IMR-90 (cell line): ENCODE data around the gene INO80B. TPM values are rescaled to one million over a fixed set of nuclear protein-coding genes. Genes with fewer than 3 reads are reported as not detected.

Source experiments
- ATAC-seq: fragments of 200-7000 bp; cut with Tn5 transposase; 2 replicates; pipeline ENCODE4 v1.9.1; 2020; ENCODE audit warnings: low read depth, mild to moderate bottlenecking, moderate library complexity
- BruUV-seq: library from RNA; stranded (reverse); fragments of 400-500 nt; replicated peaks from 2 replicates; lab custom pipeline; 2021; lab: Mats Ljungman, UMichigan
- CTCF ChIA-PET: fragments of 300-600 bp; formaldehyde crosslinking; extraction: SDS; loops from one replicate; lab custom pipeline; 2021; ENCODE audit warnings: antibody characterized with exemption; lab: Yijun Ruan, JAX
- POLR2A ChIA-PET: fragments of 300-600 bp; sonication (Branson Sonifier 250); formaldehyde crosslinking; loops from one replicate; lab custom pipeline; 2022; ENCODE audit warnings: antibody characterized with exemption; ENCODE audit not compliant: unreplicated experiment; lab: Charles Lee
- DNase-seq: peaks from one replicate; pipeline ENCODE4 v3.0.0; 2013
- H2AFZ ChIP-seq: replicated peaks from 2 replicates; pipeline ENCODE3; 2013; ENCODE audit warnings: low read length, mild to moderate bottlenecking; ENCODE audit not compliant: poor library complexity
- H2AK5ac ChIP-seq: 2 replicates; pipeline ENCODE4 v1.6.1; 2013; ENCODE audit warnings: low read depth, low read length, inconsistent platforms
- H2AK9ac ChIP-seq: replicated peaks from 2 replicates; pipeline ENCODE3; 2013; ENCODE audit warnings: mild to moderate bottlenecking, low read depth, low read length, moderate library complexity; ENCODE audit not compliant: poor library complexity
- H2BK120ac ChIP-seq: 2 replicates; pipeline ENCODE4 v1.6.1; 2013; ENCODE audit warnings: low read depth, low read length, inconsistent platforms
- H2BK15ac ChIP-seq: 3 replicates; pipeline ENCODE4 v1.6.1; 2013; ENCODE audit warnings: low read depth, low read length, inconsistent platforms
- H2BK20ac ChIP-seq: 2 replicates; pipeline ENCODE4 v1.6.1; 2013; ENCODE audit warnings: low read depth, mild to moderate bottlenecking, inconsistent platforms, low read length, moderate library complexity
- H2BK5ac ChIP-seq: 2 replicates; pipeline ENCODE4 v1.6.1; 2013; ENCODE audit warnings: mild to moderate bottlenecking, low read depth, low read length, inconsistent platforms; ENCODE audit not compliant: poor library complexity, severe bottlenecking
- H3K14ac ChIP-seq: replicated peaks from 2 replicates; pipeline ENCODE4 v1.6.1; 2013; ENCODE audit warnings: low read depth, low read length, inconsistent platforms
- H3K18ac ChIP-seq: 2 replicates; pipeline ENCODE4 v1.6.1; 2013; ENCODE audit warnings: low read depth, low read length, control low read depth
- H3K23ac ChIP-seq: 2 replicates; pipeline ENCODE4 v1.6.1; 2013; ENCODE audit warnings: low read depth, low read length, inconsistent platforms
- H3K27ac ChIP-seq: 2 replicates; pipeline ENCODE4 v1.5.1; 2013; ENCODE audit warnings: mild to moderate bottlenecking, control low read depth, low read length; ENCODE audit not compliant: insufficient read depth
- H3K27me3 ChIP-seq: 2 replicates; pipeline ENCODE4 v1.6.1; 2013; ENCODE audit warnings: low read length; ENCODE audit not compliant: control insufficient read depth, insufficient read depth
- H3K36me3 ChIP-seq: 2 replicates; pipeline ENCODE4 v1.6.1; 2013; ENCODE audit warnings: low read length, mixed read lengths; ENCODE audit not compliant: control insufficient read depth, insufficient read depth
- H3K4ac ChIP-seq: 2 replicates; pipeline ENCODE4 v1.6.1; 2013; ENCODE audit warnings: low read depth, low read length, inconsistent platforms
- H3K4me1 ChIP-seq: 2 replicates; pipeline ENCODE4 v1.6.1; 2013; ENCODE audit warnings: low read length, mixed read lengths; ENCODE audit not compliant: control insufficient read depth, insufficient read depth
- H3K4me2 ChIP-seq: 2 replicates; pipeline ENCODE4 v1.6.1; 2013; ENCODE audit warnings: low read depth, mild to moderate bottlenecking, control low read depth, low read length, moderate library complexity
- H3K4me3 ChIP-seq: 2 replicates; pipeline ENCODE4 v1.5.1; 2013; ENCODE audit warnings: low read depth, mild to moderate bottlenecking, control low read depth, low read length, moderate library complexity; ENCODE audit not compliant: insufficient read depth
- H3K56ac ChIP-seq: 2 replicates; pipeline ENCODE4 v1.6.1; 2013; ENCODE audit warnings: low read length, inconsistent platforms; ENCODE audit not compliant: insufficient read depth; ENCODE audit errors: extremely low read depth
- H3K79me1 ChIP-seq, 2 experiments: 2 replicates each; pipeline ENCODE4 v1.6.1; 2013; ENCODE audit warnings: low read length in 2 of 2, inconsistent platforms in 1 of 2, low read depth in 1 of 2
- H3K9ac ChIP-seq: 2 replicates; pipeline ENCODE4 v1.6.1; 2013; ENCODE audit warnings: low read depth, low read length, control low read depth
- H3K9me1 ChIP-seq: 2 replicates; pipeline ENCODE4 v1.6.1; 2013; ENCODE audit warnings: low read length, inconsistent platforms; ENCODE audit not compliant: insufficient read depth
- H3K9me3 ChIP-seq: 2 replicates; pipeline ENCODE4 v1.6.1; 2013; ENCODE audit warnings: low read length; ENCODE audit not compliant: control insufficient read depth, insufficient read depth
- H4K20me1 ChIP-seq: 2 replicates; pipeline ENCODE4 v1.6.1; 2013; ENCODE audit warnings: low read length, inconsistent platforms; ENCODE audit not compliant: insufficient read depth
- H4K5ac ChIP-seq: 2 replicates; pipeline ENCODE4 v1.6.1; 2013; ENCODE audit warnings: mild to moderate bottlenecking, low read depth, low read length, control low read depth
- H4K8ac ChIP-seq, 2 experiments: 2 replicates each; pipeline ENCODE4 v1.6.1; 2013; ENCODE audit warnings: low read depth in 2 of 2, low read length in 2 of 2, control low read depth in 1 of 2, inconsistent platforms in 1 of 2
- H4K91ac ChIP-seq: 2 replicates; pipeline ENCODE4 v1.6.1; 2013; ENCODE audit warnings: low read depth, low read length, inconsistent platforms; ENCODE audit not compliant: insufficient read depth
- BHLHE40 ChIP-seq: fragments of 150-350 bp; IDR thresholded peaks from 2 replicates; pipeline ENCODE4 v1.6.1; 2016; ENCODE audit warnings: mild to moderate bottlenecking, low read depth, low read length
- CEBPB ChIP-seq: IDR thresholded peaks from 2 replicates; pipeline ENCODE4 v1.6.1; 2012; ENCODE audit warnings: low read depth, low read length, improper control_type of control experiment
- CHD1 ChIP-seq: IDR thresholded peaks from 2 replicates; pipeline ENCODE4 v1.6.1; 2012; ENCODE audit warnings: low read depth, low read length, improper control_type of control experiment
- FOS ChIP-seq: fragments of 150-350 bp; IDR thresholded peaks from 2 replicates; pipeline ENCODE4 v1.6.1; 2016; ENCODE audit warnings: low read depth, low read length
- MAFK ChIP-seq: IDR thresholded peaks from 2 replicates; pipeline ENCODE4 v1.6.1; 2012; ENCODE audit warnings: low read depth, low read length, improper control_type of control experiment
- MAZ ChIP-seq: IDR thresholded peaks from 2 replicates; pipeline ENCODE4 v1.6.1; 2012; ENCODE audit warnings: low read depth, mild to moderate bottlenecking, low read length, improper control_type of control experiment, moderate library complexity, borderline replicate concordance
- MXI1 ChIP-seq: IDR thresholded peaks from 2 replicates; pipeline ENCODE4 v1.6.1; 2012; ENCODE audit warnings: low read depth, mild to moderate bottlenecking, low read length, moderate library complexity, borderline replicate concordance
- NFE2L2 ChIP-seq: fragments of 150-350 bp; IDR thresholded peaks from 2 replicates; pipeline ENCODE4 v1.6.1; 2016; ENCODE audit warnings: low read depth, mild to moderate bottlenecking, low read length
- RAD21 ChIP-seq: IDR thresholded peaks from 2 replicates; pipeline ENCODE4 v1.6.1; 2012; ENCODE audit warnings: low read length, improper control_type of control experiment
- RCOR1 ChIP-seq: IDR thresholded peaks from 2 replicates; pipeline ENCODE4 v1.6.1; 2012; ENCODE audit warnings: mild to moderate bottlenecking, low read length, improper control_type of control experiment; ENCODE audit not compliant: insufficient replicate concordance
- RFX5 ChIP-seq: IDR thresholded peaks from 2 replicates; pipeline ENCODE4 v1.8.0; 2012; ENCODE audit warnings: low read depth, mild to moderate bottlenecking, low read length, moderate library complexity
- WGBS, 2 experiments: methylation state at CpG; one replicate each; pipeline versions ENCODE4 v1.1.5 to v1.1.7; 2013; ENCODE audit warnings: missing lambda C conversion rate in 2 of 2; ENCODE audit not compliant: insufficient read length in 1 of 2; ENCODE audit errors: extremely low coverage in 2 of 2; 5-methylcytosine and 5-hydroxymethylcytosine counted together
- dilution Hi-C: fragments of 300-500 bp; cut with HindIII; formaldehyde crosslinking; loops from one replicate; pipeline ENCODE4 v1.14.3; 2018; ENCODE audit warnings: low sequenced_read_pairs; ENCODE audit not compliant: unreplicated experiment
- in situ Hi-C: fragments of 300-500 bp; cut with MboI; formaldehyde crosslinking; loops from 3 replicates; pipeline ENCODE4 v1.14.3; 2019; ENCODE audit warnings: low sequenced_read_pairs, inconsistent platforms, mixed read lengths
- intact Hi-C: fragments of 100-400 bp; cut with micrococcal nuclease; formaldehyde crosslinking; loops from 2 replicates; pipeline ENCODE4 v1.10.0; 2022
- polyA plus RNA-seq, 3 experiments: library from polyadenylated mRNA; depleted of rRNA; stranded (reverse); fragments of >200 nt; gene quantifications; 2 replicates each; pipeline ENCODE4 v1.2.3, GENCODE V29; 2012; ENCODE audit warnings: low replicate concordance in 1 of 3
- total RNA-seq: library from RNA; depleted of rRNA; stranded (reverse); fragments of >200 nt; gene quantifications from 2 replicates; pipeline ENCODE4 v1.2.3, GENCODE V29; 2012
- TF ChIP-seq, protein P1 (sequence below): fragments of 150-350 bp; IDR thresholded peaks from 2 replicates; pipeline ENCODE4 v1.6.1; 2017; ENCODE audit warnings: mild to moderate bottlenecking, antibody characterized with exemption, low read length, low read depth
- TF ChIP-seq, protein P2 (sequence below): fragments of 150-350 bp; IDR thresholded peaks from 2 replicates; pipeline ENCODE4 v1.6.1; 2016; ENCODE audit warnings: low read depth, mild to moderate bottlenecking, low read length, moderate library complexity, borderline replicate concordance

The INO80B gene
- total and polyA plus RNA-seq, 2 of the 4 experiments (the other 2 are of a cell fraction), result 4.5 to 10.5 TPM

DNA sequence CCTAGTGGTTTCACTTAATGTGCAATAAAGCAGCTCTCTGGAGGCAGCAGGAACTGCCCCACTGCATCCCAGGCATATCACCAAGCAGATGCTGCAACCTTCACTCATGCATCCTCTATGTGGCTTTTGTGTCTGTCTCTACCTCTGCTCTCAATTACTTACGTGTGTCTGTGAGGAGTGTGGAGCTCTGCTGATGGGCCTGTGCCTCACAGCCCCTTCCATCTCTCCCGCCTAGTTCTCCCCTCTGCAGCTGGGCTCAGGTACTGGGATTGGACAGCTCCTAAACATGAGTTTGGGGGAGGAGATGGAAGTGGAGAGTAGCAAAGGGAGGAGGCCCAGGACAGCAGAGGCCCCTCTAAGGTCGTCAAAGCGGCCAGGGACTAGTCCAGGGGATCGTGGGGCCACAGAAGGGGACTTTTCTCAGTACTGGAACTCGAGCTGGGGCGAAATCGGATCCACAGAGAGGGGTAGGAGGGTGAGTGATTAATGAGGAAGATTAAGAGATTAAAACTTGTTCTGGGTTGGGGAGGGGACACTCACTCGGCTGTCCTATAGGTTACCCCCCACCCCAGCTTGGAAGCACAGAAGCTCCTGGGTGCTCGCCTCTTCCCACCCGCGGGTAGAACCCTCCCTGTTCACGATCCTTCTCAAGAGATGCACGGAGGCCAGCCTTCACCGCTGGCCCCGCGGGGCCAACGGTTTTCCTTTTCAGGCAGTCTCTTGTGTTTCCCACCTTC lies 46.6 kb downstream of the INO80B start:
- 61% methylated on average over 10 of the region's 18 CpGs; no CpG with 5 or more reads in 1 of the 2 experiments for WGBS, 2 experiments
- H3K14ac ChIP-seq, result no peak overlapping the region
- no peak overlapping the region for H4K91ac ChIP-seq
- dilution Hi-C loops, result no loop called here
- no peak overlapping the region for H3K4me2 ChIP-seq
- H2AK9ac ChIP-seq, result peak overlapping the region; percentile 13
- no peak overlapping the region for H3K23ac ChIP-seq
- no peak overlapping the region for H2BK15ac ChIP-seq
- no peak overlapping the region for H3K9ac ChIP-seq
- TF ChIP-seq NFE2L2 (no peak), FOS (no peak), CHD1 (no peak), BHLHE40 (no peak), RCOR1 (no peak), MXI1 (no peak), RAD21 (no peak), MAZ (no peak), MAFK (no peak), RFX5 (no peak), CEBPB (no peak)
- TF ChIP-seq, protein P1, sequence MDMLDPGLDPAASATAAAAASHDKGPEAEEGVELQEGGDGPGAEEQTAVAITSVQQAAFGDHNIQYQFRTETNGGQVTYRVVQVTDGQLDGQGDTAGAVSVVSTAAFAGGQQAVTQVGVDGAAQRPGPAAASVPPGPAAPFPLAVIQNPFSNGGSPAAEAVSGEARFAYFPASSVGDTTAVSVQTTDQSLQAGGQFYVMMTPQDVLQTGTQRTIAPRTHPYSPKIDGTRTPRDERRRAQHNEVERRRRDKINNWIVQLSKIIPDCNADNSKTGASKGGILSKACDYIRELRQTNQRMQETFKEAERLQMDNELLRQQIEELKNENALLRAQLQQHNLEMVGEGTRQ, result no peak
- TF ChIP-seq, protein P2, sequence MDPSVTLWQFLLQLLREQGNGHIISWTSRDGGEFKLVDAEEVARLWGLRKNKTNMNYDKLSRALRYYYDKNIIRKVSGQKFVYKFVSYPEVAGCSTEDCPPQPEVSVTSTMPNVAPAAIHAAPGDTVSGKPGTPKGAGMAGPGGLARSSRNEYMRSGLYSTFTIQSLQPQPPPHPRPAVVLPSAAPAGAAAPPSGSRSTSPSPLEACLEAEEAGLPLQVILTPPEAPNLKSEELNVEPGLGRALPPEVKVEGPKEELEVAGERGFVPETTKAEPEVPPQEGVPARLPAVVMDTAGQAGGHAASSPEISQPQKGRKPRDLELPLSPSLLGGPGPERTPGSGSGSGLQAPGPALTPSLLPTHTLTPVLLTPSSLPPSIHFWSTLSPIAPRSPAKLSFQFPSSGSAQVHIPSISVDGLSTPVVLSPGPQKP, result no peak
- peaks cover 4% of the 10 kb centered on the region for H3K9me1 ChIP-seq
- ChIA-PET CTCF (interaction anchor here (0.6 kb wide), 1 partner anchor 13 kb away, joined by 3 read pairs; no protein-coding TSS in a partner anchor), POLR2A (no interaction called here)
- H3K4me1 ChIP-seq, result peaks cover 20% of the 10 kb centered on the region
- no peak overlapping the region for H3K56ac ChIP-seq
- in situ Hi-C loops, result no loop called here
- no peak for ATAC-seq
- no peaks in the 10 kb centered on the region for H3K9me3 ChIP-seq
- H2BK20ac ChIP-seq, result no peak overlapping the region
- H2AK5ac ChIP-seq, result no peak overlapping the region; the same call in 1 of the 2 replicates
- H3K18ac ChIP-seq, result no peak overlapping the region
- H3K27me3 ChIP-seq, result peaks cover 38% of the 10 kb centered on the region
- H3K4ac ChIP-seq, result no peak overlapping the region
- H4K8ac ChIP-seq, result no peak overlapping the region
- intact Hi-C loops, result no loop called here
- H3K79me1 ChIP-seq, result peaks cover 8 to 31% of the 10 kb centered on the region in 2 experiments
- BruUV-seq, result no TSS peak
- DNase-seq, result no peak
- H4K20me1 ChIP-seq, result no peaks in the 10 kb centered on the region
- H3K27ac ChIP-seq, result no peak overlapping the region
- H4K5ac ChIP-seq, result no peak overlapping the region
- no peak overlapping the region for H2AFZ ChIP-seq
- H3K4me3 ChIP-seq, result no peak overlapping the region
- H2BK5ac ChIP-seq, result no peak overlapping the region
- no peak overlapping the region for H2BK120ac ChIP-seq
- H3K36me3 ChIP-seq, result peaks cover 16% of the 10 kb centered on the region
